PFSK-1 (cell line): ENCODE measurements around the gene FSHR.

Source experiments
- FOXP2 ChIP-seq: optimal IDR thresholded peaks from 2 replicates; pipeline ENCODE3; 2011; ENCODE audit warnings: borderline replicate concordance, control low read depth, inconsistent platforms; ENCODE audit not compliant: insufficient read depth; ENCODE audit errors: extremely low read length, extremely low read depth
- POLR2AphosphoS5 ChIP-seq: IDR thresholded peaks from 2 replicates; pipeline ENCODE4 v1.6.1; 2012; ENCODE audit warnings: low read depth, mild to moderate bottlenecking, control low read depth, low read length, moderate library complexity
- SIN3A ChIP-seq: IDR thresholded peaks from 2 replicates; pipeline ENCODE4 v1.6.1; 2012; ENCODE audit warnings: mild to moderate bottlenecking, low read length, moderate library complexity, borderline replicate concordance; ENCODE audit not compliant: insufficient read depth
- TF ChIP-seq, protein P1 (sequence below), 2 experiments: IDR thresholded peaks; 2 replicates each; pipeline versions ENCODE4 v1.6.1 to v1.8.0; 2011 to 2012; ENCODE audit warnings: low read depth in 2 of 2, low read length in 2 of 2, control low read depth in 1 of 2, inconsistent platforms in 1 of 2, mild to moderate bottlenecking in 1 of 2, moderate library complexity in 1 of 2; ENCODE audit not compliant: insufficient read depth in 1 of 2

DNA sequence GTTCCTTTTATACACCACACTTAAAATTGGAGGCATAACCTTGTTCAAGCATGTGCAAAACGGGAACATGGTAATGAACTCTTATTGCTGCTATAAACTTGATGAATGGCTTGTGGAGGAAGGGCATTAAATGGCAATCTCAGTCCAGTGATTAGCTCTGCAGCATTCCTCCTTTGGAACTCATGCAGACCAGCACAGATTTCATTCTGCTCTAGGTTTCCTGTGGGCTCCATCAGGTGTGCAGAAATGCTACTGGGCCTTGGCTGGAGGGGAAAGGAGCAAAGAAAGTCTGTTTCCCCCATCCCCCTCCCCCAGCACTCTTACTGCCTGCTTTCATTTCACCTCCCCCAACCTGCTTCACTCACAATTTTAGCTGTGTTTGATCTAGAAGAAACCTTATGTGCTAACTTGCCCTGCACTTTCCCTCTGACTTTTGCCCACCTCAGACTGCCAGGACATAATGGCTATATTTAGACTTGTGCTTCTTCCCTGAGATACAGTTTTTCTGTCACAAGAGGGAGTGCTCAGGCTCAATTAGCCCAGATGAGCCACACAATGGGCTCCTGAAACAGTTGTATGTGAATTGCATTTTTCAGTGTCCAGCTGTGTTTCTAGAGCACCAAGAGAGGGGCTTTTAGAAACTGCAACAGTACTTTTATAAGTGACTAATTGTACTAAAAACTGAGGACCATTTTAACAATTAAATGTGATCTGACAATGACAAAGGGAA is 109.8 kb downstream of the FSHR start:
- TF ChIP-seq POLR2AphosphoS5 (no peak), FOXP2 (no peak), SIN3A (no peak)
- TF ChIP-seq, protein P1, sequence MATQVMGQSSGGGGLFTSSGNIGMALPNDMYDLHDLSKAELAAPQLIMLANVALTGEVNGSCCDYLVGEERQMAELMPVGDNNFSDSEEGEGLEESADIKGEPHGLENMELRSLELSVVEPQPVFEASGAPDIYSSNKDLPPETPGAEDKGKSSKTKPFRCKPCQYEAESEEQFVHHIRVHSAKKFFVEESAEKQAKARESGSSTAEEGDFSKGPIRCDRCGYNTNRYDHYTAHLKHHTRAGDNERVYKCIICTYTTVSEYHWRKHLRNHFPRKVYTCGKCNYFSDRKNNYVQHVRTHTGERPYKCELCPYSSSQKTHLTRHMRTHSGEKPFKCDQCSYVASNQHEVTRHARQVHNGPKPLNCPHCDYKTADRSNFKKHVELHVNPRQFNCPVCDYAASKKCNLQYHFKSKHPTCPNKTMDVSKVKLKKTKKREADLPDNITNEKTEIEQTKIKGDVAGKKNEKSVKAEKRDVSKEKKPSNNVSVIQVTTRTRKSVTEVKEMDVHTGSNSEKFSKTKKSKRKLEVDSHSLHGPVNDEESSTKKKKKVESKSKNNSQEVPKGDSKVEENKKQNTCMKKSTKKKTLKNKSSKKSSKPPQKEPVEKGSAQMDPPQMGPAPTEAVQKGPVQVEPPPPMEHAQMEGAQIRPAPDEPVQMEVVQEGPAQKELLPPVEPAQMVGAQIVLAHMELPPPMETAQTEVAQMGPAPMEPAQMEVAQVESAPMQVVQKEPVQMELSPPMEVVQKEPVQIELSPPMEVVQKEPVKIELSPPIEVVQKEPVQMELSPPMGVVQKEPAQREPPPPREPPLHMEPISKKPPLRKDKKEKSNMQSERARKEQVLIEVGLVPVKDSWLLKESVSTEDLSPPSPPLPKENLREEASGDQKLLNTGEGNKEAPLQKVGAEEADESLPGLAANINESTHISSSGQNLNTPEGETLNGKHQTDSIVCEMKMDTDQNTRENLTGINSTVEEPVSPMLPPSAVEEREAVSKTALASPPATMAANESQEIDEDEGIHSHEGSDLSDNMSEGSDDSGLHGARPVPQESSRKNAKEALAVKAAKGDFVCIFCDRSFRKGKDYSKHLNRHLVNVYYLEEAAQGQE (IDR thresholded peaks at IDR 0.05; ENCODE audit: insufficient read depth in 1 of 2, low read depth in 2 of 2, low read length in 2 of 2) = no peak
